Natural killer cell (primary cell): ENCODE measurements around the gene SLC6A4. TPM values are rescaled to one million over a fixed set of nuclear protein-coding genes. Genes with fewer than 3 reads are reported as not detected.

ENCODE experiments used
- ATAC-seq, 3 donors: fragments of 150-1000 bp in 2 of 3; fragments of 200-7000 bp in 1 of 3; cut with Tn5 transposase; 1 replicate in 1 of 3; 2 replicates in 2 of 3; pipeline ENCODE4 v1.10.0; 2021; ENCODE audit warnings: mild to moderate bottlenecking in 2 of 3, moderate library complexity in 2 of 3
- DNase-seq, 2 donors: peaks; one replicate each; pipeline versions ENCODE4 v3.0.0 to v3.0.0-alpha.2; 2013 to 2021; ENCODE audit warnings: mixed read lengths in 1 of 2
- H3K27ac ChIP-seq: one replicate; pipeline ENCODE4 v1.5.1; 2013; ENCODE audit warnings: mild to moderate bottlenecking, low read length
- H3K27me3 ChIP-seq: one replicate; pipeline ENCODE4 v1.6.1; 2013; ENCODE audit warnings: low read length; ENCODE audit not compliant: control insufficient read depth, insufficient read depth
- H3K36me3 ChIP-seq: one replicate; pipeline ENCODE4 v1.6.1; 2013; ENCODE audit warnings: low read length; ENCODE audit not compliant: control insufficient read depth, insufficient read depth
- H3K4me1 ChIP-seq: one replicate; pipeline ENCODE4 v1.6.1; 2013; ENCODE audit warnings: low read length; ENCODE audit not compliant: control insufficient read depth, insufficient read depth
- H3K4me3 ChIP-seq: one replicate; pipeline ENCODE4 v1.5.1; 2013; ENCODE audit warnings: low read length
- H3K9me3 ChIP-seq: one replicate; pipeline ENCODE4 v1.6.1; 2013; ENCODE audit warnings: low read length; ENCODE audit not compliant: control insufficient read depth, insufficient read depth
- H3K27ac Mint-ChIP-seq, 2 donors: one replicate each; pipeline ENCODE4 v1.8.0; 2022; ENCODE audit warnings: mild to moderate bottlenecking in 2 of 2, mixed read lengths in 2 of 2, moderate library complexity in 1 of 2
- H3K27me3 Mint-ChIP-seq, 2 donors: one replicate each; pipeline ENCODE4 v1.8.0; 2022; ENCODE audit warnings: low read depth in 2 of 2, mixed read lengths in 2 of 2
- H3K36me3 Mint-ChIP-seq: one replicate; pipeline ENCODE4 v1.8.0; 2022; ENCODE audit warnings: mixed read lengths
- H3K4me1 Mint-ChIP-seq, 2 donors: one replicate each; pipeline ENCODE4 v1.8.0; 2022; ENCODE audit warnings: mixed read lengths in 2 of 2
- H3K4me3 Mint-ChIP-seq: one replicate; pipeline ENCODE4 v1.8.0; 2022; ENCODE audit warnings: mild to moderate bottlenecking, moderate library complexity, mixed read lengths
- H3K9me3 Mint-ChIP-seq, 2 donors: one replicate each; pipeline ENCODE4 v1.8.0; 2022; ENCODE audit warnings: mixed read lengths in 2 of 2
- CTCF ChIP-seq: fragments of 200-600 bp; IDR thresholded peaks from one replicate; pipeline ENCODE4 v1.8.0; 2022; ENCODE audit warnings: antibody characterized with exemption
- WGBS: methylation state at CpG from one replicate; pipeline ENCODE4 v1.1.7; 2013; ENCODE audit warnings: missing lambda C conversion rate; ENCODE audit not compliant: insufficient coverage; 5-methylcytosine and 5-hydroxymethylcytosine counted together
- intact Hi-C: fragments of 100-400 bp; cut with micrococcal nuclease; formaldehyde crosslinking; loops from one replicate; pipeline ENCODE4 v1.14.2; 2022
- total RNA-seq, 4 donors: library from RNA; stranded (reverse); fragments of 120-200 nt in 1 of 4; gene quantifications; one replicate each; pipeline versions ENCODE4 v1.2.3 to v1.2.4, GENCODE V29; 2013 to 2022

Gene SLC6A4
- total RNA-seq, 3 donors from 2014 or later (not counting 1 experiment from before 2014, with no cell fraction given), result 0.43 to 3.5 (median 0.58) TPM

- Mint-ChIP-seq H3K4me1 (peaks cover 14 to 29% of the 10 kb centered on the region in 2 donors), H3K36me3 (no peaks in the 10 kb centered on the region), H3K4me3 (no peak overlapping the region)
Measured at GRCh38 chr17:30164531-30164930, 71.0 kb downstream of the SLC6A4 start.

GRCh38 chr17:30161601-30162000, 73.9 kb downstream of the SLC6A4 start:
- H3K4me3 Mint-ChIP-seq, result no peak overlapping the region
- Histone ChIP-seq H3K4me1 (no peaks in the 10 kb centered on the region), H3K36me3 (peaks cover 14% of the 10 kb centered on the region), H3K4me3 (no peak overlapping the region), H3K9me3 (no peaks in the 10 kb centered on the region), H3K27ac (no peak overlapping the region), H3K27me3 (no peaks in the 10 kb centered on the region)
- no peaks in the 10 kb centered on the region for H3K9me3 Mint-ChIP-seq
- intact Hi-C loops, result no loop called here
- no peak for ATAC-seq
- DNase-seq, result no peak
- H3K36me3 Mint-ChIP-seq, result no peaks in the 10 kb centered on the region
- H3K27me3 Mint-ChIP-seq, result no peaks in the 10 kb centered on the region
- H3K27ac Mint-ChIP-seq, result no peak overlapping the region
- TF ChIP-seq CTCF, result no peak
- H3K4me1 Mint-ChIP-seq, result peaks cover 29 to 41% of the 10 kb centered on the region in 2 donors

More at GRCh38 chr17:30164531-30164930, 71.0 kb downstream of the SLC6A4 start:
- H3K27ac Mint-ChIP-seq, result no peak overlapping the region
- Histone ChIP-seq H3K27me3 (no peaks in the 10 kb centered on the region), H3K36me3 (peaks cover 18% of the 10 kb centered on the region), H3K27ac (no peak overlapping the region), H3K4me3 (no peak overlapping the region), H3K4me1 (no peaks in the 10 kb centered on the region), H3K9me3 (no peaks in the 10 kb centered on the region)
- H3K9me3 Mint-ChIP-seq, result no peaks in the 10 kb centered on the region
- no peaks in the 10 kb centered on the region for H3K27me3 Mint-ChIP-seq
- DNase-seq, result no peak
- intact Hi-C loops, result no loop called here
- no peak for ATAC-seq
- 98% methylated on average over 4 of the region's 4 CpGs for WGBS
- TF ChIP-seq CTCF, result no peak

- H3K9me3 ChIP-seq, result no peaks in the 10 kb centered on the region
- H3K4me1 ChIP-seq, result no peaks in the 10 kb centered on the region
- Mint-ChIP-seq H3K4me3 (no peak overlapping the region), H3K27me3 (no peaks in the 10 kb centered on the region), H3K27ac (peak overlapping the region in 1 of 2 donors; percentile 6), H3K9me3 (no peaks in the 10 kb centered on the region), H3K4me1 (peaks cover 29 to 41% of the 10 kb centered on the region in 2 donors), H3K36me3 (no peaks in the 10 kb centered on the region)
- H3K27me3 ChIP-seq, result no peaks in the 10 kb centered on the region
- DNase-seq (no peak), ATAC-seq (no peak)
- intact Hi-C loops, result no loop called here
- WGBS, result 100% methylated on average over 2 of the region's 3 CpGs
- H3K36me3 ChIP-seq, result peaks cover 11% of the 10 kb centered on the region
- H3K27ac ChIP-seq, result no peak overlapping the region
- no peak for TF ChIP-seq CTCF
- no peak overlapping the region for H3K4me3 ChIP-seq
Measured at GRCh38 chr17:30160419-30161172, 74.9 kb downstream of the SLC6A4 start.
